ENCODE data around the gene CHTOP.

CHTOP gene

DNA sequence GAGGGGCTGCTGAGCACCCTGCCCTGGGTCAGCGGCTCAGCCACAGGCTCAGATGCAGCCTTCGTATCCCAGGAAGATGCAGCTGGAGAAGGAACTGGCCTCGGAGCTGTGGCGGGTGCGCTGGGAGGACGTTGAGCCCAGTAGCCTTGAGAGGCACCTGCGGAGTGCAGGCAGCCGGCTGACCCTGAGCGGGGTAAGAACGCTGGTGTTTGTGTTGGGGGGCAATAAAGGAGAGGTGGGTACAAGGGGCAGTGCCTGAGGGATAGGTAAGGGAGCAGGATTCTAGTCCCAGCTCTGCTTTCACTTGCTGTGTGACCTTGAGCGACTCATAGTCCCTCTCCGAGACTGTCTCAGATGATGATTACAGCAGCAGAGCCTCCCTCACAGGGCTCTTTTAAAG, 51.0 kb downstream of the CHTOP start:
- TF ChIP-seq CTCF (IDR thresholded peaks at IDR 0.05; ENCODE audit: low read depth, low read length) = no peak
- no peak overlapping the region for H3K4me3 ChIP-seq (ENCODE audit: low read depth, low read length)

- TF ChIP-seq CTCF (IDR thresholded peaks at IDR 0.05; ENCODE audit: low read depth, low read length) = no peak
- H3K4me3 ChIP-seq (ENCODE audit: low read depth, low read length) = no peak overlapping the region
Observed at GRCh38 chr1:153685544-153686340, 51.9 kb downstream of the CHTOP start.

- no peak overlapping the region for H3K4me3 ChIP-seq (ENCODE audit: low read depth, low read length)
- no peak for TF ChIP-seq CTCF (IDR thresholded peaks at IDR 0.05; ENCODE audit: low read depth, low read length)
Observed at GRCh38 chr1:153687346-153688125, 53.7 kb downstream of the CHTOP start.

DNA sequence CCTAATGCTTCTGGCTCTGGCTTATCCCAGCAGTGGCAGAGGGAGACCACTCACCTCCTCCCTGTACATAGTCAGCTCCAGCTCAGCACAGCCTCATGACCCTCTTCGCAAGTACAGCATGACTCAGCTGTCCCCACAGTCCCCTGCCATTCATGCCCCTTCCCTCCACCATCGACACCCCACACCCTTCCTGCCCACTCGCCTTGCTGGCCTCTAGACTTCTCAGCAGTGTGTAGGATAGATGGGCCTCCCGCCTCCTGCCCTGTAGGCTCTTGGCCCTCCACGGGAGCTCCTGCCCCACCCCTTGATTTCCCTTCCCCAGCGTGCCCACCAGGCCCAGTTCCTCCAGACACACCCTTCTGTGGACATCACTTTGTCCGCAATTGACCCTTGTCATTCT, 54.4 kb downstream of the CHTOP start:
- no peak overlapping the region for H3K4me3 ChIP-seq (ENCODE audit: low read depth, low read length)
- no peak for TF ChIP-seq CTCF (IDR thresholded peaks at IDR 0.05; ENCODE audit: low read depth, low read length)

DNA sequence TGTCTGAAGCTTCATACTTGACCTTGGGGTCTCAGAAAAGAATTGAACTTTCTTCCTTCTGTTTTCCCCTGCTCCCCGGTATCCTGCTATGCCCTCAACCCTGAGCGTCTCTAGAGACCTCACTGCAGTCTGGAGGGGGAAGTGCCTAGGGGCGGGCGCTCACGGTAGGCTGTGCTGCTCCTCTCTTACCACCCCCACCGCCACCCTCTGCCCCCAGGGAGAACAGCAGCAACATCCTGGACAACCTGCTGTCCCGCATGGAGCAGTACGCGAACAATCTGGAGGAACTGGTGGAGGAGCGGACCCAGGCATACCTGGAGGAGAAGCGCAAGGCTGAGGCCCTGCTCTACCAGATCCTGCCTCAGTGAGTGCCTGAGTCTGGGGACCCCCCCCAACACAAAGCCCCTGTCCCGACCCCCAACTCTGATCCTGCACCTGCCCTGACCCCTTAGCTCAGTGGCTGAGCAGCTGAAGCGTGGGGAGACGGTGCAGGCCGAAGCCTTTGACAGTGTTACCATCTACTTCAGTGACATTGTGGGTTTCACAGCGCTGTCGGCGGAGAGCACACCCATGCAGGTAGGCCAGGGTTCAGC, 55.0 kb downstream of the CHTOP start:
- H3K4me3 ChIP-seq (ENCODE audit: low read depth, low read length) = no peak overlapping the region
- no peak for TF ChIP-seq CTCF (IDR thresholded peaks at IDR 0.05; ENCODE audit: low read depth, low read length)

- no peak overlapping the region for H3K4me3 ChIP-seq (ENCODE audit: low read depth, low read length)
- no peak for TF ChIP-seq CTCF (IDR thresholded peaks at IDR 0.05; ENCODE audit: low read depth, low read length)
Observed at GRCh38 chr1:153693466-153693865, 59.6 kb downstream of the CHTOP start.
